Left cardiac atrium (tissue), 4 donors: ENCODE results near the gene CSTPP1. TPM values are rescaled to one million over a fixed set of nuclear protein-coding genes. Genes with fewer than 3 reads are reported as not detected.
"Not testable (repeated sequence)": the region's sequence is repeated elsewhere in the genome, so short reads cannot be mapped to it uniquely, and the experiment has no call there.

Experiments
- ATAC-seq, 2 donors: fragments of 200-7000 bp; cut with Tn5 transposase; one replicate each; pipeline ENCODE4 v1.9.1; 2020; ENCODE audit warnings: mild to moderate bottlenecking in 2 of 2, moderate library complexity in 2 of 2
- DNase-seq: peaks from one replicate; pipeline ENCODE4 v3.0.0-alpha.2; 2020
- intact Hi-C, 2 donors: fragments of 100-400 bp; cut with DNase I; formaldehyde crosslinking; loops; one replicate each; pipeline versions ENCODE4 v1.14.1 to v1.15.1; 2022 to 2023
- total RNA-seq, 2 donors: library from RNA; stranded (reverse); fragmentation: NEBNext Ultra II Directional; extraction: Animal tissue kit (Norgen Biotek cat#: 25700); gene quantifications; one replicate each; pipeline ENCODE4 v1.2.1, GENCODE V29; 2021
- donor health status: DM: no; HTN: yes; CAD: no.
- donor health status: DM: no; HTN: yes; CAD: no; lungs with severe emphysema.
- donor health status: DM: yes; HTN: yes; CAD: no.
- donor health status: Dilated cardiomyopathy.

Gene CSTPP1
- total RNA-seq, 2 donors from 2014 or later = 11.4 to 12.3 TPM

- ATAC-seq (no peak), DNase-seq (no peak)
- intact Hi-C loops = no loop called here
Measured at GRCh38 chr11:46947399-46948077, 11.0 kb downstream of the CSTPP1 start.

- no peak for ATAC-seq
- intact Hi-C loops = no loop called here
- no peak for DNase-seq
Measured at GRCh38 chr11:46948378-46949131, 12.0 kb downstream of the CSTPP1 start.

GRCh38 chr11:46949297-46949696 is 12.7 kb downstream of the CSTPP1 start:
- ATAC-seq (no peak), DNase-seq (no peak)
- intact Hi-C loops = no loop called here

- intact Hi-C loops = no loop called here
- DNase-seq = no peak
- no peak for ATAC-seq
Measured at GRCh38 chr11:46951864-46952263, 15.3 kb downstream of the CSTPP1 start.

- DNase-seq = no peak
- intact Hi-C loops = no loop called here
- no peak for ATAC-seq
Measured at GRCh38 chr11:46952553-46952952, 16.0 kb downstream of the CSTPP1 start.

GRCh38 chr11:46953093-46953492 is 16.5 kb downstream of the CSTPP1 start:
- intact Hi-C loops = no loop called here
- DNase-seq (no peak), ATAC-seq (no peak)

- no peak for ATAC-seq
- no peak for DNase-seq
- intact Hi-C loops = no loop called here
Measured at GRCh38 chr11:46958777-46959176, 22.2 kb downstream of the CSTPP1 start.

GRCh38 chr11:46961041-46961440 is 24.5 kb downstream of the CSTPP1 start:
- ATAC-seq = no peak
- intact Hi-C loops = no loop called here
- no peak for DNase-seq

- DNase-seq, ATAC-seq, intact Hi-C loops: not testable (repeated sequence)
Measured at GRCh38 chr11:46961886-46962285, 25.3 kb downstream of the CSTPP1 start.

GRCh38 chr11:46963844-46964243 is 27.3 kb downstream of the CSTPP1 start:
- ATAC-seq (no peak), DNase-seq (no peak)
- intact Hi-C loops = no loop called here

- intact Hi-C loops = no loop called here
- no peak for DNase-seq
- no peak for ATAC-seq
Measured at GRCh38 chr11:46966773-46967172, 30.2 kb downstream of the CSTPP1 start.

- intact Hi-C loops = no loop called here
- ATAC-seq = no peak
- DNase-seq = no peak
Measured at GRCh38 chr11:46967962-46968361, 31.4 kb downstream of the CSTPP1 start.

GRCh38 chr11:46969379-46969778 is 32.8 kb downstream of the CSTPP1 start:
- intact Hi-C loops = no loop called here
- DNase-seq (no peak), ATAC-seq (no peak)

GRCh38 chr11:46970913-46971625 is 34.5 kb downstream of the CSTPP1 start:
- ATAC-seq (no peak), DNase-seq (no peak)
- intact Hi-C loops = no loop called here

- intact Hi-C loops = no loop called here
- ATAC-seq (peak in 1 of 2 donors; percentile 23), DNase-seq (no peak)
Measured at GRCh38 chr11:46972343-46972742, 35.8 kb downstream of the CSTPP1 start.

GRCh38 chr11:46972821-46973220 is 36.3 kb downstream of the CSTPP1 start:
- DNase-seq (no peak), ATAC-seq (no peak)
- intact Hi-C loops = no loop called here

- intact Hi-C loops = no loop called here
- no peak for ATAC-seq
- no peak for DNase-seq
Measured at GRCh38 chr11:46976182-46976854, 39.8 kb downstream of the CSTPP1 start.

GRCh38 chr11:46977038-46977813 is 40.7 kb downstream of the CSTPP1 start:
- DNase-seq = no peak
- intact Hi-C loops = no loop called here

GRCh38 chr11:46978005-46978491 is 41.5 kb downstream of the CSTPP1 start:
- intact Hi-C loops = no loop called here
- no peak for ATAC-seq

More at GRCh38 chr11:46977038-46977813, 40.7 kb downstream of the CSTPP1 start:
- peak in 1 of 2 donors; percentile 38 for ATAC-seq

More at GRCh38 chr11:46978005-46978491, 41.5 kb downstream of the CSTPP1 start:
- DNase-seq = no peak
